Testis (tissue), 2 donors: ENCODE data around the gene WDR27.

Experiments used
- CTCF ChIP-seq, 3 experiments: fragments of 450-650 bp in 2 of 3; fragments of 200-600 bp in 1 of 3; sonication (generic) in 1 of 3; IDR thresholded peaks; one replicate each; pipeline ENCODE4 v1.5.1; 2016 to 2019; ENCODE audit warnings: antibody characterized with exemption in 3 of 3, mild to moderate bottlenecking in 2 of 3, moderate library complexity in 1 of 3
- POLR2A ChIP-seq: fragments of 450-650 bp; IDR thresholded peaks from one replicate; pipeline ENCODE4 v1.6.1; 2017; ENCODE audit warnings: antibody characterized with exemption, mild to moderate bottlenecking, moderate library complexity

GRCh38 chr6:169472786-169473416 is 228.9 kb downstream of the WDR27 start:
- TF ChIP-seq CTCF (IDR thresholded peaks at IDR 0.05) = no peak
- TF ChIP-seq POLR2A = no peak
